ENCODE data around the gene TNN. TPM values are rescaled to one million over a fixed set of nuclear protein-coding genes. Genes with fewer than 3 reads are reported as not detected.
"Not testable (repeated sequence)": the region's sequence is repeated elsewhere in the genome, so short reads cannot be mapped to it uniquely, and the experiment has no call there.

Gene TNN
- total and polyA plus RNA-seq, 4 experiments from 2014 or later = not detected

GRCh38 chr1:175106536-175106935 is 38.9 kb downstream of the TNN start:
- H3K4me3 ChIP-seq (ENCODE audit: low read length in 2 of 2); H3K4me3 Mint-ChIP-seq; H3K36me3 Mint-ChIP-seq; intact Hi-C loops (cut with micrococcal nuclease); H3K27me3 Mint-ChIP-seq; H3K9me3 Mint-ChIP-seq; H3K27ac Mint-ChIP-seq; H3K27ac ChIP-seq (ENCODE audit: low read depth, low read length); H3K4me1 ChIP-seq (ENCODE audit: insufficient read depth, low read length); POLR2A ChIA-PET (ENCODE audit: partially characterized antibody); DNase-seq; H3K27me3 ChIP-seq (ENCODE audit: insufficient read depth, low read length); H3K36me3 ChIP-seq (ENCODE audit: insufficient read depth, low read length); H3K4me1 Mint-ChIP-seq; CTCF ChIA-PET (ENCODE audit: partially characterized antibody); H3K9me3 ChIP-seq (ENCODE audit: control insufficient read depth in 1 of 2, low read length in 2 of 2): not testable (repeated sequence)

- H3K4me3 Mint-ChIP-seq; H3K4me1 Mint-ChIP-seq; H3K36me3 Mint-ChIP-seq; H3K4me1 ChIP-seq (ENCODE audit: insufficient read depth, low read length); CTCF ChIA-PET (ENCODE audit: partially characterized antibody); H3K27ac Mint-ChIP-seq; H3K27me3 Mint-ChIP-seq; H3K27me3 ChIP-seq (ENCODE audit: insufficient read depth, low read length); H3K4me3 ChIP-seq (ENCODE audit: low read length in 2 of 2); H3K9me3 ChIP-seq (ENCODE audit: control insufficient read depth in 1 of 2, low read length in 2 of 2); H3K27ac ChIP-seq (ENCODE audit: low read depth, low read length); DNase-seq; POLR2A ChIA-PET (ENCODE audit: partially characterized antibody); H3K36me3 ChIP-seq (ENCODE audit: insufficient read depth, low read length): not testable (repeated sequence)
- intact Hi-C loops (cut with micrococcal nuclease) = loop anchor here (1.0 kb wide), 1 partner anchor 8 kb away; no protein-coding TSS in a partner anchor
- H3K9me3 Mint-ChIP-seq = peaks cover 2 to 18% (median 9%) of the 10 kb centered on the region in 8 donors
Observed at GRCh38 chr1:175108331-175108820, 40.7 kb downstream of the TNN start.

GRCh38 chr1:175114996-175115395 is 47.4 kb downstream of the TNN start:
- intact Hi-C loops (cut with micrococcal nuclease) = no loop called here

GRCh38 chr1:175116210-175116798 is 48.7 kb downstream of the TNN start:
- Histone ChIP-seq H3K4me1 (ENCODE audit: insufficient read depth, low read length) (no peaks in the 10 kb centered on the region), H3K4me3 (ENCODE audit: low read length in 2 of 2) (no peak overlapping the region), H3K36me3 (ENCODE audit: insufficient read depth, low read length) (no peaks in the 10 kb centered on the region), H3K9me3 (ENCODE audit: control insufficient read depth in 1 of 2, low read length in 2 of 2) (no peaks in the 10 kb centered on the region), H3K27me3 (ENCODE audit: insufficient read depth, low read length) (no peaks in the 10 kb centered on the region), H3K27ac (ENCODE audit: low read depth, low read length) (no peak overlapping the region)
- no peak for DNase-seq
- Mint-ChIP-seq H3K36me3 (peaks cover 3 to 5% of the 10 kb centered on the region in 2 donors), H3K4me1 (peaks cover 0 to 2% (median under 1%) of the 10 kb centered on the region in 4 donors), H3K4me3 (no peak overlapping the region), H3K9me3 (peaks cover 2 to 26% (median 19%) of the 10 kb centered on the region in 8 donors), H3K27ac (no peak overlapping the region), H3K27me3 (peaks cover 2 to 11% of the 10 kb centered on the region in 2 donors)
- intact Hi-C loops (cut with micrococcal nuclease) = no loop called here
- CTCF ChIA-PET (ENCODE audit: partially characterized antibody) = interaction anchor here (1.4 to 2.1 kb wide), 2 partner anchors 9 to 35 kb away, joined by 5 to 11 read pairs; no protein-coding TSS in a partner anchor
- POLR2A ChIA-PET (ENCODE audit: partially characterized antibody) = no interaction called here

More at GRCh38 chr1:175114996-175115395, 47.4 kb downstream of the TNN start:
- Mint-ChIP-seq H3K4me3 (no peak overlapping the region), H3K9me3 (peaks cover 2 to 26% (median 20%) of the 10 kb centered on the region in 8 donors), H3K36me3 (peaks cover 3 to 5% of the 10 kb centered on the region in 2 donors), H3K4me1 (peaks cover 0 to 2% (median under 1%) of the 10 kb centered on the region in 4 donors), H3K27me3 (peaks cover 2 to 11% of the 10 kb centered on the region in 2 donors), H3K27ac (no peak overlapping the region)
- ChIA-PET CTCF (ENCODE audit: partially characterized antibody) (interaction anchor here (0.6 to 2.1 kb wide), 6 partner anchors 9 to 40 kb away, joined by 3 to 11 read pairs (median 4); no protein-coding TSS in a partner anchor), POLR2A (ENCODE audit: partially characterized antibody) (no interaction called here)
- Histone ChIP-seq H3K36me3 (ENCODE audit: insufficient read depth, low read length) (no peaks in the 10 kb centered on the region), H3K27me3 (ENCODE audit: insufficient read depth, low read length) (no peaks in the 10 kb centered on the region), H3K4me1 (ENCODE audit: insufficient read depth, low read length) (no peaks in the 10 kb centered on the region), H3K4me3 (ENCODE audit: low read length in 2 of 2) (no peak overlapping the region), H3K9me3 (ENCODE audit: control insufficient read depth in 1 of 2, low read length in 2 of 2) (no peaks in the 10 kb centered on the region), H3K27ac (ENCODE audit: low read depth, low read length) (no peak overlapping the region)
- DNase-seq = no peak

- no peak overlapping the region for H3K27ac Mint-ChIP-seq
- ChIA-PET POLR2A (ENCODE audit: partially characterized antibody) (no interaction called here), CTCF (ENCODE audit: partially characterized antibody) (interaction anchor here (2.1 kb wide), 1 partner anchor 8 kb away, joined by 11 read pairs; no protein-coding TSS in a partner anchor)
- DNase-seq = no peak
- no peak overlapping the region for H3K4me3 ChIP-seq (ENCODE audit: low read length in 2 of 2)
- no peak overlapping the region for H3K4me3 Mint-ChIP-seq
- H3K27me3 ChIP-seq (ENCODE audit: insufficient read depth, low read length) = no peaks in the 10 kb centered on the region
- peaks cover 3 to 5% of the 10 kb centered on the region in 2 donors for H3K36me3 Mint-ChIP-seq
- no peaks in the 10 kb centered on the region for H3K36me3 ChIP-seq (ENCODE audit: insufficient read depth, low read length)
- no peak overlapping the region for H3K27ac ChIP-seq (ENCODE audit: low read depth, low read length)
- no peaks in the 10 kb centered on the region for H3K9me3 ChIP-seq (ENCODE audit: control insufficient read depth in 1 of 2, low read length in 2 of 2)
- H3K4me1 ChIP-seq (ENCODE audit: insufficient read depth, low read length) = no peaks in the 10 kb centered on the region
- H3K27me3 Mint-ChIP-seq = peaks cover 0 to 9% of the 10 kb centered on the region in 2 donors
- intact Hi-C loops (cut with micrococcal nuclease) = no loop called here
- H3K9me3 Mint-ChIP-seq = peaks cover 2 to 24% (median 19%) of the 10 kb centered on the region in 8 donors
- H3K4me1 Mint-ChIP-seq = peaks cover 0 to 2% (median under 1%) of the 10 kb centered on the region in 4 donors
Observed at GRCh38 chr1:175116903-175117302, 49.3 kb downstream of the TNN start.

GRCh38 chr1:175118375-175119367 is 51.0 kb downstream of the TNN start:
- H3K4me3 ChIP-seq (ENCODE audit: low read length in 2 of 2) = no peak overlapping the region
- intact Hi-C loops (cut with micrococcal nuclease) = no loop called here
- H3K4me1 ChIP-seq (ENCODE audit: insufficient read depth, low read length) = no peaks in the 10 kb centered on the region
- H3K9me3 ChIP-seq (ENCODE audit: control insufficient read depth in 1 of 2, low read length in 2 of 2) = no peaks in the 10 kb centered on the region
- Mint-ChIP-seq H3K36me3 (peaks cover 3% of the 10 kb centered on the region in 2 donors), H3K27ac (no peak overlapping the region), H3K4me1 (no peaks in the 10 kb centered on the region), H3K4me3 (no peak overlapping the region), H3K9me3 (peaks cover 0 to 10% (median 7%) of the 10 kb centered on the region in 8 donors), H3K27me3 (peaks cover 0 to 9% of the 10 kb centered on the region in 2 donors)
- no peaks in the 10 kb centered on the region for H3K36me3 ChIP-seq (ENCODE audit: insufficient read depth, low read length)
- POLR2A ChIA-PET (ENCODE audit: partially characterized antibody) = no interaction called here
- no peaks in the 10 kb centered on the region for H3K27me3 ChIP-seq (ENCODE audit: insufficient read depth, low read length)
- CTCF ChIA-PET (ENCODE audit: partially characterized antibody) = no interaction called here
- DNase-seq = no peak
- no peak overlapping the region for H3K27ac ChIP-seq (ENCODE audit: low read depth, low read length)

- no peak overlapping the region for H3K4me3 ChIP-seq (ENCODE audit: low read length in 2 of 2)
- no peaks in the 10 kb centered on the region for H3K36me3 ChIP-seq (ENCODE audit: insufficient read depth, low read length)
- no peaks in the 10 kb centered on the region for H3K27me3 ChIP-seq (ENCODE audit: insufficient read depth, low read length)
- DNase-seq = no peak
- Mint-ChIP-seq H3K4me1 (no peaks in the 10 kb centered on the region), H3K27me3 (peaks cover 0 to 7% of the 10 kb centered on the region in 2 donors), H3K4me3 (no peak overlapping the region), H3K9me3 (no peaks in the 10 kb centered on the region), H3K27ac (no peak overlapping the region), H3K36me3 (no peaks in the 10 kb centered on the region)
- no peak overlapping the region for H3K27ac ChIP-seq (ENCODE audit: low read depth, low read length)
- no peaks in the 10 kb centered on the region for H3K4me1 ChIP-seq (ENCODE audit: insufficient read depth, low read length)
- ChIA-PET CTCF (ENCODE audit: partially characterized antibody) (interaction anchor here (1.8 kb wide), 1 partner anchor 90 kb away, joined by 7 read pairs; no protein-coding TSS in a partner anchor), POLR2A (ENCODE audit: partially characterized antibody) (no interaction called here)
- no peaks in the 10 kb centered on the region for H3K9me3 ChIP-seq (ENCODE audit: control insufficient read depth in 1 of 2, low read length in 2 of 2)
- intact Hi-C loops (cut with micrococcal nuclease) = no loop called here
Observed at GRCh38 chr1:175120511-175120910, 52.9 kb downstream of the TNN start.
